GM12891 (cell line): ENCODE results near the gene SMARCC1.

Experiments
- PAX5 ChIP-seq: IDR thresholded peaks from 2 replicates; pipeline ENCODE4 v1.6.1; 2011; ENCODE audit warnings: low read length, moderate library complexity, mild to moderate bottlenecking; ENCODE audit not compliant: insufficient read depth, severe bottlenecking
- POLR2A ChIP-seq: IDR thresholded peaks from 2 replicates; pipeline ENCODE4 v1.6.1; 2011; ENCODE audit warnings: low read depth, low read length, control low read depth
- POLR2AphosphoS5 ChIP-seq: IDR thresholded peaks from 2 replicates; pipeline ENCODE4 v1.6.1; 2011; ENCODE audit warnings: low read depth, low read length, control low read depth
- POU2F2 ChIP-seq: IDR thresholded peaks from 2 replicates; pipeline ENCODE4 v1.6.1; 2011; ENCODE audit warnings: low read depth, mild to moderate bottlenecking, control low read depth, low read length, moderate library complexity
- SPI1 ChIP-seq: IDR thresholded peaks from 2 replicates; pipeline ENCODE4 v1.6.1; 2011; ENCODE audit warnings: low read depth, low read length, control low read depth
- TAF1 ChIP-seq: IDR thresholded peaks from 2 replicates; pipeline ENCODE4 v1.6.1; 2011; ENCODE audit warnings: low read depth, low read length, control low read depth

- no peak for TF ChIP-seq POLR2A
- no peak for TF ChIP-seq POLR2AphosphoS5
- TF ChIP-seq TAF1 = no peak
- no peak for TF ChIP-seq SPI1
- TF ChIP-seq POU2F2 = no peak
- TF ChIP-seq PAX5 = no peak
Measured at GRCh38 chr3:47663630-47664240, 118.0 kb downstream of the SMARCC1 start.
